ENCODE data around the gene SH3GL3.

SH3GL3 gene

GRCh38 chr15:83610901-83611685, 164.0 kb downstream of the SH3GL3 start:
- no peak for DNase-seq (ENCODE audit: low read depth in 2 of 2, low spot score in 1 of 2)

- no peak for DNase-seq (ENCODE audit: low read depth in 2 of 2, low spot score in 1 of 2)
Observed at GRCh38 chr15:83612226-83612625, 165.1 kb downstream of the SH3GL3 start.

- DNase-seq (ENCODE audit: low read depth in 2 of 2, low spot score in 1 of 2) = no peak
Observed at GRCh38 chr15:83612898-83613635, 165.9 kb downstream of the SH3GL3 start.

GRCh38 chr15:83613714-83614113, 166.6 kb downstream of the SH3GL3 start:
- DNase-seq (ENCODE audit: low read depth in 2 of 2, low spot score in 1 of 2) = no peak

GRCh38 chr15:83616840-83617239, 169.7 kb downstream of the SH3GL3 start:
- no peak for DNase-seq (ENCODE audit: low read depth in 2 of 2, low spot score in 1 of 2)

GRCh38 chr15:83626171-83626802, 179.1 kb downstream of the SH3GL3 start:
- no peak for DNase-seq (ENCODE audit: low read depth in 2 of 2, low spot score in 1 of 2)

GRCh38 chr15:83631534-83631933, 184.4 kb downstream of the SH3GL3 start:
- DNase-seq (ENCODE audit: low read depth in 2 of 2, low spot score in 1 of 2) = no peak

GRCh38 chr15:83643201-83643600, 196.1 kb downstream of the SH3GL3 start:
- no peak for DNase-seq (ENCODE audit: low read depth in 2 of 2, low spot score in 1 of 2)

- DNase-seq (ENCODE audit: low read depth in 2 of 2, low spot score in 1 of 2) = no peak
Observed at GRCh38 chr15:83644439-83644838, 197.3 kb downstream of the SH3GL3 start.

GRCh38 chr15:83650831-83651230, 203.7 kb downstream of the SH3GL3 start:
- DNase-seq (ENCODE audit: low read depth in 2 of 2, low spot score in 1 of 2) = no peak

GRCh38 chr15:83651541-83651940, 204.4 kb downstream of the SH3GL3 start:
- no peak for DNase-seq (ENCODE audit: low read depth in 2 of 2, low spot score in 1 of 2)

- no peak for DNase-seq (ENCODE audit: low read depth in 2 of 2, low spot score in 1 of 2)
Observed at GRCh38 chr15:83652626-83653204, 205.6 kb downstream of the SH3GL3 start.

- DNase-seq (ENCODE audit: low read depth in 2 of 2, low spot score in 1 of 2) = no peak
Observed at GRCh38 chr15:83653288-83653638, 206.1 kb downstream of the SH3GL3 start.

GRCh38 chr15:83653639-83654378, 206.7 kb downstream of the SH3GL3 start, which contains the start of gene ADAMTSL3:
ADAMTSL3 (plus strand) TSS chr15:83654123; CDS start chr15:83655762, 1,639 bp downstream.
- DNase-seq (ENCODE audit: low read depth in 2 of 2, low spot score in 1 of 2) = no peak

GRCh38 chr15:83654379-83655236, 207.5 kb downstream of the SH3GL3 start:
- DNase-seq (ENCODE audit: low read depth in 2 of 2, low spot score in 1 of 2) = no peak

GRCh38 chr15:83655237-83655616, 208.1 kb downstream of the SH3GL3 start:
- DNase-seq (ENCODE audit: low read depth in 2 of 2, low spot score in 1 of 2) = no peak

GRCh38 chr15:83656192-83656591, 209.1 kb downstream of the SH3GL3 start:
- DNase-seq (ENCODE audit: low read depth in 2 of 2, low spot score in 1 of 2) = no peak

- DNase-seq (ENCODE audit: low read depth in 2 of 2, low spot score in 1 of 2) = no peak
Observed at GRCh38 chr15:83656943-83657528, 209.9 kb downstream of the SH3GL3 start.

GRCh38 chr15:83657549-83657948, 210.4 kb downstream of the SH3GL3 start:
- DNase-seq (ENCODE audit: low read depth in 2 of 2, low spot score in 1 of 2) = no peak

Measured in stimulated activated CD8-positive, alpha-beta memory T cell treated with anti-CD3 and anti-CD28 coated beads, Interleukin-4, amount 100 ng/mL, for 1 hour (primary cell).